ENCODE results near the gene PCDH1.

GRCh38 chr5:141897425-141897824 lies 19.2 kb upstream of the PCDH1 start:
- TF ChIP-seq, protein P1, sequence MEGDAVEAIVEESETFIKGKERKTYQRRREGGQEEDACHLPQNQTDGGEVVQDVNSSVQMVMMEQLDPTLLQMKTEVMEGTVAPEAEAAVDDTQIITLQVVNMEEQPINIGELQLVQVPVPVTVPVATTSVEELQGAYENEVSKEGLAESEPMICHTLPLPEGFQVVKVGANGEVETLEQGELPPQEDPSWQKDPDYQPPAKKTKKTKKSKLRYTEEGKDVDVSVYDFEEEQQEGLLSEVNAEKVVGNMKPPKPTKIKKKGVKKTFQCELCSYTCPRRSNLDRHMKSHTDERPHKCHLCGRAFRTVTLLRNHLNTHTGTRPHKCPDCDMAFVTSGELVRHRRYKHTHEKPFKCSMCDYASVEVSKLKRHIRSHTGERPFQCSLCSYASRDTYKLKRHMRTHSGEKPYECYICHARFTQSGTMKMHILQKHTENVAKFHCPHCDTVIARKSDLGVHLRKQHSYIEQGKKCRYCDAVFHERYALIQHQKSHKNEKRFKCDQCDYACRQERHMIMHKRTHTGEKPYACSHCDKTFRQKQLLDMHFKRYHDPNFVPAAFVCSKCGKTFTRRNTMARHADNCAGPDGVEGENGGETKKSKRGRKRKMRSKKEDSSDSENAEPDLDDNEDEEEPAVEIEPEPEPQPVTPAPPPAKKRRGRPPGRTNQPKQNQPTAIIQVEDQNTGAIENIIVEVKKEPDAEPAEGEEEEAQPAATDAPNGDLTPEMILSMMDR (IDR thresholded peaks at IDR 0.05): no peak
- TF ChIP-seq ZFX (IDR thresholded peaks at IDR 0.05; ENCODE audit: borderline replicate concordance): no peak

Measured in 22Rv1 (cell line).